HG02610 (cell line): ENCODE data around the gene NACC2.

Experiments used
- ATAC-seq: cut with Tn5 transposase; IDR thresholded peaks from one replicate; pipeline ENCODE4 v1.9.1; 2021; ENCODE audit warnings: mild to moderate bottlenecking, moderate library complexity; ENCODE audit not compliant: unreplicated experiment

NACC2 gene

GRCh38 chr9:136059321-136059791 lies 35.7 kb downstream of the NACC2 start:
- no peak for ATAC-seq

- ATAC-seq: no peak
These were observed 36.2 kb downstream of the NACC2 start for GRCh38 chr9:136058801-136059302.

- ATAC-seq: no peak
These were observed 37.0 kb downstream of the NACC2 start for GRCh38 chr9:136058084-136058483.

- no peak for ATAC-seq
These were observed 37.6 kb downstream of the NACC2 start for GRCh38 chr9:136057236-136058081.

- no peak for ATAC-seq
These were observed 38.4 kb downstream of the NACC2 start for GRCh38 chr9:136056546-136057235.

- ATAC-seq: no peak
These were observed 39.2 kb downstream of the NACC2 start for GRCh38 chr9:136055715-136056545.

- ATAC-seq: no peak
These were observed 40.0 kb downstream of the NACC2 start for GRCh38 chr9:136054798-136055714.

GRCh38 chr9:136054146-136054545 lies 40.9 kb downstream of the NACC2 start:
- ATAC-seq: no peak

GRCh38 chr9:136053757-136054142 lies 41.3 kb downstream of the NACC2 start:
- ATAC-seq: no peak

- no peak for ATAC-seq
These were observed 41.9 kb downstream of the NACC2 start for GRCh38 chr9:136052991-136053756.

- no peak for ATAC-seq
These were observed 42.6 kb downstream of the NACC2 start for GRCh38 chr9:136052472-136052880.

- no peak for ATAC-seq
These were observed 43.1 kb downstream of the NACC2 start for GRCh38 chr9:136051837-136052471.

- no peak for ATAC-seq
These were observed 43.6 kb downstream of the NACC2 start for GRCh38 chr9:136051453-136051836.

- no peak for ATAC-seq
These were observed 44.2 kb downstream of the NACC2 start for GRCh38 chr9:136050701-136051452.

GRCh38 chr9:136050266-136050700 lies 44.8 kb downstream of the NACC2 start:
- ATAC-seq: no peak

- no peak for ATAC-seq
These were observed 45.4 kb downstream of the NACC2 start for GRCh38 chr9:136049491-136050265.
